Prostate gland (tissue), 2 donors: ENCODE results near the gene MAP4K1.

Experiments used
- CTCF ChIP-seq, 4 experiments: fragments of 200-600 bp in 2 of 4; fragments of 450-650 bp in 2 of 4; sonication (generic) in 2 of 4; IDR thresholded peaks; 1 replicate in 3 of 4; 2 replicates in 1 of 4; pipeline ENCODE4 v1.5.1; 2016 to 2019; ENCODE audit warnings: antibody characterized with exemption in 4 of 4, mild to moderate bottlenecking in 2 of 4, moderate library complexity in 2 of 4
- POLR2A ChIP-seq: fragments of 450-650 bp; IDR thresholded peaks from one replicate; pipeline ENCODE4 v1.6.1; 2016; ENCODE audit warnings: antibody characterized with exemption, mild to moderate bottlenecking
- POLR2AphosphoS5 ChIP-seq: sonication (generic); formaldehyde crosslinking; IDR thresholded peaks from one replicate; pipeline ENCODE4 v1.6.1; 2017; ENCODE audit warnings: antibody characterized with exemption

GRCh38 chr19:38547421-38547820 is 70.3 kb downstream of the MAP4K1 start:
- no peak for TF ChIP-seq CTCF (IDR thresholded peaks at IDR 0.05)
- TF ChIP-seq POLR2AphosphoS5: no peak
- no peak for TF ChIP-seq POLR2A
